K562 (cell line): ENCODE measurements around the gene PDZK1. TPM values are rescaled to one million over a fixed set of nuclear protein-coding genes. Genes with fewer than 3 reads are reported as not detected.

Experiments
- ATAC-seq: fragments of 200-7000 bp; cut with Tn5 transposase; 3 replicates; pipeline ENCODE4 v1.9.1; 2020; ENCODE audit warnings: moderate library complexity
- Bru-seq: library from RNA; stranded (reverse); fragments of 400-500 nt; gene quantifications from one replicate; lab custom pipeline; 2021; lab: Mats Ljungman, UMichigan
- BruChase-seq, 2 experiments: library from RNA; stranded (reverse); fragments of 400-500 nt; gene quantifications; one replicate each; lab custom pipeline; 2021; lab: Mats Ljungman, UMichigan
- BruUV-seq: library from RNA; stranded (reverse); fragments of 400-500 nt; replicated peaks from 2 replicates; lab custom pipeline; 2021; lab: Mats Ljungman, UMichigan
- CTCF ChIA-PET: fragments of 300-600 bp; formaldehyde crosslinking; extraction: SDS; loops from one replicate; lab custom pipeline; 2021; ENCODE audit warnings: low intra/inter-chr PET ratio; lab: Yijun Ruan, JAX
- POLR2A ChIA-PET: fragments of 300-600, 350-650 bp; sonication (Branson Sonifier 250); formaldehyde crosslinking; extraction: SDS; loops from one replicate; lab custom pipeline; 2021; ENCODE audit warnings: antibody characterized with exemption, inconsistent platforms; lab: Yijun Ruan, JAX
- DNase-seq, 4 experiments: peaks; one replicate each; pipeline versions ENCODE4 v3.0.0 to v3.0.0-alpha.2; 2011 to 2018; ENCODE audit warnings: low spot score in 3 of 4, mixed read lengths in 3 of 4; ENCODE audit errors: extremely low read depth in 1 of 4
- FAIRE-seq: peaks from 2 replicates; lab custom pipeline; 2011; peaks lifted over from hg19 to GRCh38; lab: Jason Lieb, UNC
- H2AFZ ChIP-seq: 2 replicates; pipeline ENCODE4 v1.6.0; 2011; ENCODE audit warnings: low read depth, low read length, control low read depth, inconsistent platforms
- H3K27ac ChIP-seq: fragments of 200-600 bp; 3 replicates; pipeline ENCODE4 v1.8.0; 2011; ENCODE audit warnings: low read depth, mild to moderate bottlenecking, control low read depth, inconsistent platforms, low read length, moderate library complexity, mixed read lengths; ENCODE audit errors: extremely low read depth
- H3K27me3 ChIP-seq, 2 experiments: fragments of 300-600 bp in 1 of 2; 2 replicates in 1 of 2; 3 replicates in 1 of 2; pipeline versions ENCODE4 v1.6.0 to v1.8.0; 2011; ENCODE audit warnings: inconsistent platforms in 2 of 2, low read length in 2 of 2, mild to moderate bottlenecking in 1 of 2, mixed read lengths in 1 of 2, moderate library complexity in 1 of 2; ENCODE audit not compliant: control insufficient read depth in 2 of 2, insufficient read depth in 2 of 2
- H3K36me3 ChIP-seq: fragments of 300-600 bp; 3 replicates; pipeline ENCODE4 v1.8.0; 2011; ENCODE audit warnings: mild to moderate bottlenecking, low read length, inconsistent platforms; ENCODE audit not compliant: control insufficient read depth, insufficient read depth
- H3K4me1 ChIP-seq, 2 experiments: fragments of 200-600 bp in 1 of 2; replicated peaks in 1 of 2; 2 replicates in 1 of 2; 3 replicates in 1 of 2; pipeline versions ENCODE4 v1.5.1 to v1.8.0; 2011; ENCODE audit warnings: inconsistent platforms in 2 of 2, low read length in 2 of 2, mild to moderate bottlenecking in 1 of 2, mixed read lengths in 1 of 2, moderate library complexity in 1 of 2; ENCODE audit not compliant: control insufficient read depth in 2 of 2, insufficient read depth in 2 of 2
- H3K4me2 ChIP-seq: 2 replicates; pipeline ENCODE4 v1.6.1; 2011; ENCODE audit warnings: low read length, control low read depth, inconsistent platforms, mixed read lengths; ENCODE audit not compliant: insufficient read depth
- H3K4me3 ChIP-seq: fragments of 200-600 bp; sonication (generic), shearing (Covaris generic); 2 replicates; pipeline ENCODE4 v1.5.1; 2016; ENCODE audit warnings: control low read depth, inconsistent platforms
- H3K79me2 ChIP-seq: fragments of 200-600 bp; 3 replicates; pipeline ENCODE4 v1.8.0; 2011; ENCODE audit warnings: low read length, inconsistent platforms; ENCODE audit not compliant: control insufficient read depth, insufficient read depth
- H3K9ac ChIP-seq, 2 experiments: 2 replicates each; pipeline versions ENCODE4 v1.6.0 to v1.6.1; 2011; ENCODE audit warnings: low read depth in 2 of 2, low read length in 2 of 2, control low read depth in 1 of 2, inconsistent platforms in 1 of 2, mild to moderate bottlenecking in 1 of 2, mixed read lengths in 1 of 2; ENCODE audit not compliant: insufficient read depth in 1 of 2
- H3K9me1 ChIP-seq: one replicate; pipeline ENCODE4 v1.6.0; 2011; ENCODE audit warnings: inconsistent platforms, mild to moderate bottlenecking, low read length, moderate library complexity; ENCODE audit not compliant: control insufficient read depth, insufficient read depth
- H3K9me3 ChIP-seq: replicated peaks from 2 replicates; pipeline ENCODE4 v1.5.1; 2011; ENCODE audit warnings: low read depth, low read length, inconsistent platforms; ENCODE audit not compliant: control insufficient read depth, insufficient read depth
- H4K20me1 ChIP-seq: replicated peaks from 2 replicates; pipeline ENCODE4 v1.6.1; 2011; ENCODE audit warnings: low read length, inconsistent platforms, mixed read lengths; ENCODE audit not compliant: control insufficient read depth, insufficient read depth
- KLF13 ChIP-seq: fragments of 450-650 bp; IDR thresholded peaks from 2 replicates; pipeline ENCODE4 v1.6.1; 2016; ENCODE audit warnings: missing genetic modification characterization, low read depth, mild to moderate bottlenecking, missing compliant biosample characterization, moderate library complexity, borderline replicate concordance
- MBD2 ChIP-seq: sonication (generic); IDR thresholded peaks from 2 replicates; pipeline ENCODE4 v1.6.1; 2016; ENCODE audit warnings: low read depth, borderline replicate concordance
- NRF1 ChIP-seq, 2 experiments: fragments of 450-650 bp; IDR thresholded peaks in 1 of 2; conservative IDR thresholded peaks in 1 of 2; 2 replicates each; pipeline ENCODE4 v1.6.1; 2014; ENCODE audit warnings: mild to moderate bottlenecking in 2 of 2
- RBM25 ChIP-seq: fragments of 200-400 bp; formaldehyde crosslinking; IDR thresholded peaks from 2 replicates; pipeline ENCODE4 v1.6.1; 2018; ENCODE audit warnings: low read length, low read depth, moderate library complexity; ENCODE audit not compliant: severe bottlenecking
- SOX6 ChIP-seq: fragments of 450-650 bp; IDR thresholded peaks from 2 replicates; pipeline ENCODE4 v1.6.1; 2014; ENCODE audit warnings: mild to moderate bottlenecking
- ZNF232 ChIP-seq: sonication (generic); formaldehyde crosslinking; IDR thresholded peaks from 2 replicates; pipeline ENCODE4 v1.8.0; 2022; ENCODE audit warnings: mild to moderate bottlenecking, missing genetic modification reagents
- ZNF253 ChIP-seq: fragments of 250-450 bp; sonication (Bioruptor Pico); conservative IDR thresholded peaks from 2 replicates; pipeline ENCODE4 v1.6.1; 2021; ENCODE audit warnings: mild to moderate bottlenecking
- WGBS: fragments of 100-300 bp; shearing (Covaris generic); methylation state at CpG from one replicate; pipeline ENCODE4 v1.1.6; 2016; ENCODE audit warnings: low coverage, mixed read lengths; ENCODE audit not compliant: insufficient coverage; ENCODE audit errors: missing lambda C conversion rate; 5-methylcytosine and 5-hydroxymethylcytosine counted together
- in situ Hi-C: fragments of 300-500 bp; cut with MboI; formaldehyde crosslinking; loops from 4 replicates; pipeline ENCODE4 v1.15.0; 2018; ENCODE audit warnings: inconsistent platforms, mixed read lengths
- intact Hi-C: fragments of 100-400 bp; cut with micrococcal nuclease; formaldehyde crosslinking; loops from 2 replicates; pipeline ENCODE4 v1.14.2; 2022
- long read RNA-seq, 3 experiments: library from polyadenylated mRNA in 2 of 3; library from RNA in 1 of 3; unstranded in 2 of 3; stranded (forward) in 1 of 3; transcript quantifications; one replicate each; pipeline ENCODE4 v2.0.0, GENCODE V29; 2019 to 2022
- polyA minus RNA-seq, 3 experiments: library from RNA; depleted of rRNA, polyadenylated mRNA; stranded (reverse); fragments of >200 nt; gene quantifications; 2 replicates each; pipeline ENCODE4 v1.2.3, GENCODE V29; 2011
- polyA plus RNA-seq, 8 experiments: library from polyadenylated mRNA; depleted of rRNA in 4 of 8; stranded (reverse) in 5 of 8; unstranded in 3 of 8; fragments of >200 nt; fragmentation: Nextera tagmentation in 2 of 8; fragmentation: Illumina TruSeq in 1 of 8; extraction: Ambion mirVana in 2 of 8; extraction: Trizol in 1 of 8; gene quantifications; 2 replicates each; pipeline versions ENCODE4 v1.2.1 to v1.2.3, GENCODE V29; 2011 to 2014; ENCODE audit warnings: inconsistent platforms in 1 of 8, missing spikeins in 1 of 8
- total RNA-seq, 7 experiments: library from RNA; depleted of rRNA in 6 of 7; stranded (reverse); fragments of >200 nt in 6 of 7; fragmentation: Illumina TruSeq in 2 of 7; extraction: Trizol in 2 of 7; gene quantifications; 2 replicates each; pipeline versions ENCODE4 v1.2.1 to v1.2.3, GENCODE V29; 2011 to 2021; ENCODE audit warnings: low replicate concordance in 1 of 7
- TF ChIP-seq, protein P1 (sequence below): sonication (generic); formaldehyde crosslinking; IDR thresholded peaks from 2 replicates; pipeline ENCODE4 v1.8.1; 2023; ENCODE audit warnings: missing genetic modification reagents, mild to moderate bottlenecking, borderline replicate concordance

The PDZK1 gene
- total RNA-seq (2011; cell fraction: chromatin; rRNA removed; ENCODE audit: low replicate concordance) = not detected in 2 replicates
- not detected in 2 replicates for total RNA-seq (2011; cell fraction: nucleolus; rRNA removed)
- 1.2 TPM in 1 of 2 replicates, not detected in the other for total RNA-seq (2011; cell fraction: nucleoplasm; rRNA removed)
- total RNA-seq (2014; rRNA removed) (not detected in 2 replicates), total RNA-seq (2014; rRNA removed; fragmentation: Illumina TruSeq; extraction: Trizol) (0.10 and 0.22 TPM in 2 replicates), total RNA-seq (2015; rRNA removed; fragmentation: Illumina TruSeq; extraction: Trizol) (0.11 and 0.23 TPM in 2 replicates), total RNA-seq (2021) (0.13 and 0.22 TPM in 2 replicates), polyA plus RNA-seq (2011; rRNA removed) (0.04 TPM in 1 of 2 replicates, not detected in the other), polyA plus RNA-seq (2014; fragmentation: Illumina TruSeq; extraction: Trizol) (not detected in 2 replicates), polyA plus RNA-seq (2014; fragmentation: Nextera tagmentation; extraction: Ambion mirVana) (under 1 TPM; 0.07 to 0.21 TPM), polyA plus RNA-seq (2014; rRNA removed) (0.08 and 0.16 TPM in 2 replicates), polyA minus RNA-seq (2011; rRNA and poly(A)+ RNA removed) (0.27 TPM in 1 of 2 replicates, not detected in the other), Bru-seq, nascent RNA (percentile 14 among the genes with signal in this experiment), BruChase-seq, experiment 1, labeled RNA remaining after a 2-hour chase (percentile 29 among the genes with signal in this experiment), BruChase-seq, experiment 2, labeled RNA remaining after a 6-hour chase (percentile 32 among the genes with signal in this experiment)
- polyA plus RNA-seq (2011; cell fraction: cytosol; rRNA removed) = 0.03 TPM in 1 of 2 replicates, not detected in the other
- 0.14 and 0.22 TPM in 2 replicates for polyA plus RNA-seq (2011; cell fraction: nucleus; rRNA removed)
- polyA plus RNA-seq (2012) = 0.25 and 0.43 TPM in 2 replicates
- not detected in 2 replicates for polyA minus RNA-seq (2011; cell fraction: cytosol; rRNA and poly(A)+ RNA removed)
- polyA minus RNA-seq (2011; cell fraction: nucleus; rRNA and poly(A)+ RNA removed) = 0.11 TPM in 1 of 2 replicates, not detected in the other
- long read RNA-seq, experiment 1, partial matches to known transcripts = 0 of 4 reads
- long read RNA-seq, experiment 1, other reads (novel, unspliced or antisense) = 4 of 4 reads
- long read RNA-seq, experiment 2 = 0 reads
- long read RNA-seq, experiment 3 = 0 reads

DNA sequence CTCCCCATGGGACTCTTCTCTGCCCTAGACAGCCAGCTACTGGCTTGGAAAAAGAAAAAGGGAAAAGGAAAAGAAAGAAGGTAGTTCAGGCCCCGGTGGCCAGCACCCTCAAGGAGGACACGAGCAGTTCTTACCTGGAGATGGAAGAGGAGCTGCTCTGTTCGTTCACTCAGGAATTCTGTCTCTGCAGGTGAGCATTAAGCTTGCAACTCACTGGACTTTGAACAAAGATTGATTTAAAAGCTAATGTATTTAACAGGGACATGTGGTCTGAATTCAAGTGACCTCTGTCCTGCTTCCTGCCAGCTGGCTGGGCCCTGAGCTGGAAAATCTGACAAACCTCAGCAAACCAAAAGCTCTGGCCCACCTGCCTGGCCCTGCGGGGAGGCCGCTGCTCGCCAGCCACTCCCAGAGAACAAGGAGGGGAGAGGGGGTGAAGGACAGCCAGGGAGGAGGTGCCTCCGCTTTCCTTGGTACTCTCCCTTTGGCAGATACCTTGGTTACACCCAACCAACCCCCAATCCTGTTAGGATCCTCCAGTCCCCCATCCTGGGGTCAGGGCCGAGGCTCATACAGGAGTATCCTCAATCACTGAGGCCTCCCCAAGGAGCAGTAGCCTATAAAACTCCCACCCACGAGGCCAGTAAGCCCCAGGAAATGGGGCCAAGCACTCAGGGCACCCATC lies at the start of gene PDZK1:
Gene PDZK1 (minus strand): TSS at position 186 of the 685 bp plus-strand sequence. CDS start 19,347 bp downstream, outside the sequence.
- Histone ChIP-seq H3K9me3 (no peaks in the 10 kb centered on the region), H3K4me1 (0 out of 5 replicates have a peak, but pooled peaks cover 0 to 4% of the 10 kb centered on the region in 2 experiments), H3K9ac (0 out of 4 replicates have a peak within 1 kb of the TSS, but pooled peaks of 1 of the 2 experiments have one; percentile 41), H3K27ac (no peak within 1 kb of the TSS), H3K9me1 (no peaks in the 10 kb centered on the region), H3K4me3 (no peak within 1 kb of the TSS), H3K79me2 (no peaks in the 10 kb centered on the region), H3K4me2 (no peak within 1 kb of the TSS), H3K36me3 (no peaks in the 10 kb centered on the region), H4K20me1 (0 out of 2 replicates have a peak, but pooled peaks cover 4% of the 10 kb centered on the region), H3K27me3 (peaks cover 12 to 27% of the 10 kb centered on the region in 2 experiments; a peak in 4 of 5 replicates), H2AFZ (no peak within 1 kb of the TSS)
- FAIRE-seq (no peak), DNase-seq (no peak), ATAC-seq (no peak; the same call in 2 of the 3 replicates)
- 11% methylated on average over 8 of the region's 9 CpGs for WGBS
- BruUV-seq = no TSS peak
- in situ Hi-C loops (no loop called here), intact Hi-C loops (no loop called here)
- ChIA-PET CTCF (no interaction called here), POLR2A (no interaction called here)
- TF ChIP-seq RBM25 = no peak
- no peak for TF ChIP-seq KLF13 (tag)
- TF ChIP-seq ZNF253 (CRISPR knock-in tag) = no peak
- no peak for TF ChIP-seq MBD2
- no peak for TF ChIP-seq SOX6
- TF ChIP-seq, protein P1, sequence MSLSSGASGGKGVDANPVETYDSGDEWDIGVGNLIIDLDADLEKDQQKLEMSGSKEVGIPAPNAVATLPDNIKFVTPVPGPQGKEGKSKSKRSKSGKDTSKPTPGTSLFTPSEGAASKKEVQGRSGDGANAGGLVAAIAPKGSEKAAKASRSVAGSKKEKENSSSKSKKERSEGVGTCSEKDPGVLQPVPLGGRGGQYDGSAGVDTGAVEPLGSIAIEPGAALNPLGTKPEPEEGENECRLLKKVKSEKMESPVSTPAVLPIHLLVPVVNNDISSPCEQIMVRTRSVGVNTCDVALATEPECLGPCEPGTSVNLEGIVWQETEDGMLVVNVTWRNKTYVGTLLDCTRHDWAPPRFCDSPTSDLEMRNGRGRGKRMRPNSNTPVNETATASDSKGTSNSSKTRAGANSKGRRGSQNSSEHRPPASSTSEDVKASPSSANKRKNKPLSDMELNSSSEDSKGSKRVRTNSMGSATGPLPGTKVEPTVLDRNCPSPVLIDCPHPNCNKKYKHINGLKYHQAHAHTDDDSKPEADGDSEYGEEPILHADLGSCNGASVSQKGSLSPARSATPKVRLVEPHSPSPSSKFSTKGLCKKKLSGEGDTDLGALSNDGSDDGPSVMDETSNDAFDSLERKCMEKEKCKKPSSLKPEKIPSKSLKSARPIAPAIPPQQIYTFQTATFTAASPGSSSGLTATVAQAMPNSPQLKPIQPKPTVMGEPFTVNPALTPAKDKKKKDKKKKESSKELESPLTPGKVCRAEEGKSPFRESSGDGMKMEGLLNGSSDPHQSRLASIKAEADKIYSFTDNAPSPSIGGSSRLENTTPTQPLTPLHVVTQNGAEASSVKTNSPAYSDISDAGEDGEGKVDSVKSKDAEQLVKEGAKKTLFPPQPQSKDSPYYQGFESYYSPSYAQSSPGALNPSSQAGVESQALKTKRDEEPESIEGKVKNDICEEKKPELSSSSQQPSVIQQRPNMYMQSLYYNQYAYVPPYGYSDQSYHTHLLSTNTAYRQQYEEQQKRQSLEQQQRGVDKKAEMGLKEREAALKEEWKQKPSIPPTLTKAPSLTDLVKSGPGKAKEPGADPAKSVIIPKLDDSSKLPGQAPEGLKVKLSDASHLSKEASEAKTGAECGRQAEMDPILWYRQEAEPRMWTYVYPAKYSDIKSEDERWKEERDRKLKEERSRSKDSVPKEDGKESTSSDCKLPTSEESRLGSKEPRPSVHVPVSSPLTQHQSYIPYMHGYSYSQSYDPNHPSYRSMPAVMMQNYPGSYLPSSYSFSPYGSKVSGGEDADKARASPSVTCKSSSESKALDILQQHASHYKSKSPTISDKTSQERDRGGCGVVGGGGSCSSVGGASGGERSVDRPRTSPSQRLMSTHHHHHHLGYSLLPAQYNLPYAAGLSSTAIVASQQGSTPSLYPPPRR = no peak
- TF ChIP-seq NRF1 (conservative IDR thresholded peaks at IDR 0.05 in 1 of 2, IDR thresholded peaks at IDR 0.05 in 1 of 2) = no peak
- TF ChIP-seq ZNF232 = no peak
